ENCODE results near the gene BEGAIN. TPM values are rescaled to one million over a fixed set of nuclear protein-coding genes. Genes with fewer than 3 reads are reported as not detected.

BEGAIN gene
- total RNA-seq, 4 donors from 2014 or later, result 0.25 to 0.49 (median 0.26) TPM; not detected in 1

GRCh38 chr14:100494645-100495044 lies 92.6 kb downstream of the BEGAIN start:
- TF ChIP-seq CTCF (IDR thresholded peaks at IDR 0.05 in 4 of 5, conservative IDR thresholded peaks at IDR 0.05 in 1 of 5) (no peak), POLR2A (IDR thresholded peaks at IDR 0.05) (no peak)
- intact Hi-C loops (cut with DNase I; ENCODE audit: low total_unique reads), result no loop called here
- no peak for ATAC-seq

GRCh38 chr14:100490252-100490651 lies 97.0 kb downstream of the BEGAIN start:
- in situ Hi-C loops (cut with MboI; ENCODE audit: low sequenced_read_pairs in 4 of 4), result no loop called here

More at GRCh38 chr14:100494645-100495044, 92.6 kb downstream of the BEGAIN start:
- Histone ChIP-seq H3K9me3 (no peaks in the 10 kb centered on the region), H3K27me3 (no peaks in the 10 kb centered on the region), H3K27ac (no peak overlapping the region), H3K4me1 (no peaks in the 10 kb centered on the region), H3K36me3 (no peaks in the 10 kb centered on the region), H3K4me3 (no peak overlapping the region)
- in situ Hi-C loops (cut with MboI; ENCODE audit: low sequenced_read_pairs in 4 of 4), result no loop called here
- DNase-seq, result no peak

GRCh38 chr14:100488057-100488456 lies 99.2 kb downstream of the BEGAIN start:
- TF ChIP-seq CTCF (IDR thresholded peaks at IDR 0.05 in 4 of 5, conservative IDR thresholded peaks at IDR 0.05 in 1 of 5) (no peak), POLR2A (IDR thresholded peaks at IDR 0.05) (no peak)
- DNase-seq (no peak), ATAC-seq (no peak)
- in situ Hi-C loops (cut with MboI; ENCODE audit: low sequenced_read_pairs in 4 of 4) (no loop called here), intact Hi-C loops (cut with DNase I; ENCODE audit: low total_unique reads) (no loop called here)
- no peak overlapping the region for H3K27ac ChIP-seq
- no peaks in the 10 kb centered on the region for H3K4me1 ChIP-seq
- no peaks in the 10 kb centered on the region for H3K27me3 ChIP-seq
- no peak overlapping the region for H3K4me3 ChIP-seq
- H3K36me3 ChIP-seq, result peaks cover 0 to 5% of the 10 kb centered on the region in 2 donors
- H3K9me3 ChIP-seq, result no peaks in the 10 kb centered on the region

More at GRCh38 chr14:100490252-100490651, 97.0 kb downstream of the BEGAIN start:
- TF ChIP-seq CTCF (IDR thresholded peaks at IDR 0.05 in 4 of 5, conservative IDR thresholded peaks at IDR 0.05 in 1 of 5) (no peak), POLR2A (IDR thresholded peaks at IDR 0.05) (no peak)
- no peak overlapping the region for H3K4me3 ChIP-seq
- no peaks in the 10 kb centered on the region for H3K4me1 ChIP-seq
- ATAC-seq (no peak), DNase-seq (no peak)
- H3K9me3 ChIP-seq, result no peaks in the 10 kb centered on the region
- no peaks in the 10 kb centered on the region for H3K27me3 ChIP-seq
- intact Hi-C loops (cut with DNase I; ENCODE audit: low total_unique reads), result no loop called here
- H3K36me3 ChIP-seq, result no peaks in the 10 kb centered on the region
- H3K27ac ChIP-seq, result no peak overlapping the region

- H3K36me3 ChIP-seq, result peaks cover 0 to 5% of the 10 kb centered on the region in 2 donors
- H3K9me3 ChIP-seq, result no peaks in the 10 kb centered on the region
- no peak overlapping the region for H3K4me3 ChIP-seq
- no peak for DNase-seq
- no peak overlapping the region for H3K27ac ChIP-seq
- ATAC-seq, result no peak
- TF ChIP-seq CTCF (IDR thresholded peaks at IDR 0.05 in 4 of 5, conservative IDR thresholded peaks at IDR 0.05 in 1 of 5) (no peak), POLR2A (IDR thresholded peaks at IDR 0.05) (no peak)
- no peaks in the 10 kb centered on the region for H3K27me3 ChIP-seq
- in situ Hi-C loops (cut with MboI; ENCODE audit: low sequenced_read_pairs in 4 of 4), result no loop called here
- intact Hi-C loops (cut with DNase I; ENCODE audit: low total_unique reads), result no loop called here
- no peaks in the 10 kb centered on the region for H3K4me1 ChIP-seq
Measured at GRCh38 chr14:100487304-100487703, 99.9 kb downstream of the BEGAIN start.

Other genes starting within 250 kb of the BEGAIN start
- 10 to 100 TPM in 2 of 4 donors, 1 to 10 TPM in 2; 5.9 to 12.2 (median 10.4) TPM for gene WDR25, start 210.9 kb downstream of the BEGAIN start, total RNA-seq
- 1 to 10 TPM in 3 of 4 donors, under 1 TPM in 1; 0.53 to 5.1 (median 3.5) TPM for gene DLK1, start 139.5 kb upstream of the BEGAIN start, total RNA-seq
- 10 to 100 TPM in 1 of 4 donors, 1 to 10 TPM in 3; 2.7 to 30.7 (median 5.2) TPM for gene MEG3, start 238.7 kb upstream of the BEGAIN start, total RNA-seq

Measured in gastrocnemius medialis (tissue), 4 donors.